Stimulated activated CD4-positive, alpha-beta T cell treated with anti-CD3 and anti-CD28 coated beads, Interleukin-1b, Interleukin-23, amount 100 ng/mL, for 1 hour (primary cell): Measurements from ENCODE around the gene MPC1.
"Not testable (repeated sequence)": the region's sequence is repeated elsewhere in the genome, so short reads cannot be mapped to it uniquely, and the experiment has no call there.

ENCODE experiments used
- DNase-seq, 2 donors: peaks; one replicate each; pipeline ENCODE4 v3.0.0-alpha.2; 2020; ENCODE audit warnings: low read depth in 2 of 2

MPC1 gene

GRCh38 chr6:166406197-166406596 is 23.5 kb upstream of the MPC1 start:
- no peak for DNase-seq

DNA sequence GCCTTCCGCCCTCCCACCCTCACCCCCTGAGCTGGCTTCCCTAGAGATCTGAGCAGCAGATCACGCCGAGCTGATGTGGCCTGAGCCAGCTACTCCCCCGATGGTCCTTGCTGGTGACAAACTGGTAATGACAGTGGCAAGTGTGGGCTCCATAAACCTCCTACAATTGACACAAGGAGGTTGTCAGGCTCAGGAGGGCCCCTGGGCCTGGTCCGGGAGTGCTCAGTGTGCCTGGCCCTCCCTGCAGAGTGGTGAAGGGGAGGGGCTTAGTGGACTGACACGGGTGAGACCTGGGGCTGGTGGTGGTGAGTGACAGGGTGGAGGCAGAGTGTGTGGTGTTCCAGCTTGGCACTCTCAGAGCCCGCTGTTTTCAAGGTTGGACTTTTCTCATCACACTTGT is 22.6 kb upstream of the MPC1 start:
- DNase-seq: no peak

- no peak for DNase-seq
Observed at GRCh38 chr6:166402582-166403277, 20.0 kb upstream of the MPC1 start.

DNA sequence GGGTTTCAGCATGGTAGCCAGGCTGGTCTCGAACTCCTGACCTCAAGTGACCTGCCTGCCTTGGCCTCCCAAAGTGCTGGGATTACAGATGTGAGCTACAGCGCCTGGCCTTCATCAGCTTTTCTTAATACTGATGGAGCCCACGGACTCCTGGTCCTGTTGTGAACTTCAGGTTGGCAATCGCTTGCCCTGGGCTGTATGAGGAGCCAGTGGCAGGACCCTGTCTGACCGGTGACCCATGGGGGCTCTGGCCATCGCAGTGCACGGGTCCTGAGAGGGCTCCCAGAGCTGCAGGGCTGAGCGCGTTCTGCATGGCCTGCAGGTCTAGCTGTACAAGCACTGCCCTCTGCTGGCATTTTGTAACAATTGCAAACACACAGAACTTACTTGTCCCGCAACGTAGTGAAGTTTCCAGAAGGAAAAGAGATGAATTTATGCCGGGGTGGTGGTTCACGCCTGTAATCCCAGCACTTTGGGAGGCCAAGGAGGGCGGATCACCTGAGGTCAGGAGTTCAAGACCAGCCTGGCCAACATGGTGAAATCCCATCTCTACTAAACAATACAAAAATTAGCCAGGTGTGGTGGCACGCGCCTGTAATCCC is 18.0 kb upstream of the MPC1 start:
- not testable (repeated sequence) for DNase-seq

GRCh38 chr6:166400181-166400580 is 17.4 kb upstream of the MPC1 start:
- DNase-seq: no peak

DNA sequence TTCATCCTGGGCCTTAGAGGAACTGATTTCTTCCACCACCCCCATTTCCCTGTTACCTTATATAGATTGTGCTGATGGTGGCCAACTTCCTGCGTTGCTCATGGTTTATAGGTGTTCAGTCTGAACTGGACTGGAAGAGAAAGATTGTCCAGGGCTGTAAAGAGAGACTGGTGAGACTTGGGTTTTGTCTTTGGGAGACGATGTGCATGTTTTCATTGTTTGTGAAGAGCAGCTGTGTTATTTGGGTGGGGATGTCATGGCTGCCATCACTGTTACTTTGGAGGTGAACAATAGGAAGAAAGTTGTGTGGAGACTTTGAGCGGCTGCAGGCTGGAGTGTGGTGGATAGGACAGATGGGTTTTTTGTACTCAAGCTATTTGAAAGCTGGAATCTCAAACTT is 15.6 kb upstream of the MPC1 start:
- no peak for DNase-seq

GRCh38 chr6:166397849-166398248 is 15.1 kb upstream of the MPC1 start:
- no peak for DNase-seq

GRCh38 chr6:166395778-166396177 is 13.0 kb upstream of the MPC1 start:
- DNase-seq: no peak

- no peak for DNase-seq
Observed at GRCh38 chr6:166395351-166395750, 12.6 kb upstream of the MPC1 start.

DNA sequence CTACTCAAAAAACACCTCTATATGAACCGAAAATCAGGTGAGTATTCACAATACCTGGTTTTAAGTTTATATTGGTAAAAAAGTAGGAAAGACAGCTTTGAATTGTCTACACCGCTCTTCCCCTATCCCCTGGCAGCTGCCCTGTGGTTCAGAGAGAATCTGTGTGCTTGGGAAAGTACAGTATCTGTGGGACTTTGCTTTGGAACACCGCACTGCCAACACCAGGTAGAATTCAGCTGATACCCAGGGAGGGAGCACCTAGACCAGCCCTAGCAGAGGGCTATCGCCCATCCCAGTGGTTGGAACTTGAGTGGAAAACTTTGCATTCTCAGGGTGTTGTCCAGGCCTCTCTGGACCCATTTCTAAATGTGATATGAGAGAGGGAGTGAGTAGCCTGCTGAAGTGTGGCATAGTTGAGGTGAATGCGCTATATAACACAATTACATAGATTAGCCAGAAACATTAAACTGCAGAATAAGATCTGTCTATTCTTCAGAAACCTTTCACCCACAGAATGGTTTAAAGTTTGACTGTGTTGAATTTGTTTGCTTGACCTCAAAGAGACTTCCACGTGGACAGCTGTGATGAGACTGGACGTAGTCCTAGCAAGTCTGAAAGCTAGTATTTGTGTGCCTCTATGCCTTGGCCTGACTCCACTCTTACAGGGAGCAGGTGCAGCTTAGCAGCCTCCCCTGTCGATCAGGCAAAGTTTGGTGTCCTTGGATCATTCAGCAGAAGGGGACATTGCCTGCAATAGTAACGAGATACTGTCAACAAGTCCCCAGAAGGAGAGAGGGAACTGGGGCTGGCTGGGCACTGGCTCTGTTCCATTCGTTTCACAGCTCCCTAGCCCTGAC is 11.5 kb upstream of the MPC1 start:
- no peak for DNase-seq

DNA sequence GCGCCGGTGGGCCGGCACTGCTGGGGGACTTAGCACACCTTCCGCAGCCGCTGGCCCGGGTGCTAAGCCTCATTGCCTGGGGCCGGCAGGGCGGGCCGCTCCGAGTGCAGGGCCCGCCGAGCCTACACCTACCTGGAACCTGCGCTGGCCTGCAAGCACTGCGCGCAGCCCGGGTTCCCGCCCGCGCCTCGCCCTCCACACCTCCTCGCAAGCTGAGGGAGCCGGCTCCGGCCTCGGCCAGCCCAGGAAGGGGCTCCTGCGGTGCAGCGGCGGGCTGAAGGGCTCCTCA is 10.7 kb upstream of the MPC1 start:
- no peak for DNase-seq

GRCh38 chr6:166392755-166393534 is 10.2 kb upstream of the MPC1 start:
- DNase-seq: not testable (repeated sequence)

DNA sequence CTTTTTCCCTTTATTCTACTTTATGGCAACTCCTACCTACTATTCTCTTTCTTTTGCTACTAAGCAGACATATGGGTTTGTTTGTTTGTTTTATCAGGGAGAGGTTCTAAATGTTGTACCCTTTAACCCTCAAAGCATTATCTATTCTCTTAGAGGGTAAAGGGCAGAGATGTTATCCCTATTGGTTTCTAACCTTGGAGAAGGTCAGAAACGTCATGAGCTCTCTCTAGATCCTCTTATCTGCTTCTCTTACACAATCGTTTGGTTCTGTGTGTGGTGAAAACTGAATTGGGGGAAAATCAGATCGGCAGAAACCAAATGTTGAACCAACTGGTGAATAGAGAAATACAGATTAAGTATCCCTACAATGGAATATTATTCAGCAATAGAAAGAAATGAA is 6.4 kb upstream of the MPC1 start:
- no peak for DNase-seq

GRCh38 chr6:166388290-166389004 is 5.7 kb upstream of the MPC1 start:
- no peak for DNase-seq

DNA sequence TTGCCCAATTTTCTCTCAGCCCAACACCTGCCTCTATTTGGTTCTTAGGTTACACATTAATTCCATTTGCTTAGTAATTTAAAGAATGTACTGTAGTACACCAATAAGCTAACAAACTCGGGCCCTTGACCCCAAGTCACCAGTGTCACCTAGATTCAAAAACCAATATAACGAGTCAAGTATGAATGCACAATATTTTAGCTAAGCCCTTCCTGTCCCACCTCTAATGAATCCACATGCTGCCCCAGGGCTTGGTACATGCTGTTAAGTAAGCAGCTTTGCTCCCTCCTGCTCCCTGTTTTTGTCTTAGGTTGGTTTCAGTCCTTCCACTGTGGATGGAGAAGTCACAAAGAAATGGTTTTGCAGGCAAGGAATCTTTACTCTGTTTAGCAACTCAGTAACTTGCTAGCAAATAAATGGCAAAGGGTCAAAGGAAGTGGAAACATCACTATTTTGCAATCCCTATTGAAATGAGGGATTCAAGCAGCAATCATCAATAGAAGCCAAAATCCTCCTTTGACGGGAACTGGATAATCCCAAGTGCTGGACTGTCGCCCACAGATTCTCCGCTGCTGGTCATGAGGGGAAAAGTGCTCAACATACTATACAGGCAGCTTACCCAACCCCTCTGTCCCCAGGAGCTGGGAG is 5.0 kb upstream of the MPC1 start:
- DNase-seq: no peak

DNA sequence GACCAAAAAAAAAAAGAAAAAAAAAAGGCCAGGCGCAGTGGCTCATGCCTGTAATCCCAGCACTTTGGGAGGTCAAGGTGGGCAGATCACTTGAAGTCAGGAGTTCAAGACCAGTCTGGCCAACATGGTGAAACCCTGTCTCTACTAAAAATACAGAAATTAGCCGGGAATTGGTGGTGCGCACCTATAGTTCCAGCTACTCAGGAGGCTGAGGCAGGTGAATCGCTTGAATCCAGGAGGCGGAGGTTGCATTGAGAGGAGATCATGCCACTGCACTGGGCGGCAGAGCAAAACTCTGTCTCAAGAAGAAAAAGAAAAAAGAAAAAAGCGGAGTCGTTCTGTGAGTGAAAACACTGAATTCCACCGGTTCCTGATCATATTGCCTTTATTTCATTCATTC is 4.4 kb upstream of the MPC1 start:
- not testable (repeated sequence) for DNase-seq

DNA sequence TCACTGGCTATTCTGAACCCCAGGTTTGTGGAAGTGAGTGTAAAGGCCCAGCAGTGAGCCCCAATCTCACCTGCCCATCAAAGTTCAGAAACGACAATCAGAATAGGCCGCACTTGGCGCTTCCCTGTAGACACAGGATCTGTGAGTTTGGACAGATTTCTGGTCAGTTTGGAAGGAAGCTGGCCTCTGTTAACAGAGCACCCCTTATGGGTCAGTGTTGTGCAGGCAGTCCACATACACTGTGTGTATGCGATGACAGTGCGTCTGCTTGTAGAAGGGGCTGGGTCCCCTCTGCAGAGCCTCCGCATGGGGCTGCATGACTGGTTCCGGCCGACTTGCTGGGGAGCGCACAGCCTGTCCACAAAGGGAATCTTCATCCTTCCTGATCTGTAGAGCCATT is 3.4 kb upstream of the MPC1 start:
- no peak for DNase-seq

- DNase-seq: not testable (repeated sequence)
Observed at GRCh38 chr6:166383802-166384363, 1.1 kb upstream of the MPC1 start.

DNA sequence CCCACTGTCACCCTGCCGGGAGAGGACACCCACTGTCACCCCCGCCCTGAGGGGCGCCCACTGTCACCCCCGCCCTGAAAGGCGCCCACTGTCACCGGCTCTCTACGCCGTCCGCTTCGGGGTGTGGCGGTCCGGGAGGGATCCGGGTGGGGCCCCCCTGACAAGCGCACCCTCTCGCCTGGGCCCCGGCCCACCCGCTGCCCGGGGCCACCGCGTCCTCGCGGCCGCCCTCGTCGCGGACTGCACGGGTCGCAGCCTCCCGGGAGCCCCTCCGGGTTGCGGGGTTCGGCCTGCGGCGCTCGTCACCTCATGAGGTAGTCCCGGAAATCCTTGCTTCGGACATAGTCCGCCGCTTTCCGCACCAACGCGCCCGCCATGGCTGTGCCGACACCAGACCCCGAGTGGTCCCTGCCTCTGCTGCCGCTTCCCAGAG is 224 bp downstream of the MPC1 start:
- DNase-seq: no peak

DNA sequence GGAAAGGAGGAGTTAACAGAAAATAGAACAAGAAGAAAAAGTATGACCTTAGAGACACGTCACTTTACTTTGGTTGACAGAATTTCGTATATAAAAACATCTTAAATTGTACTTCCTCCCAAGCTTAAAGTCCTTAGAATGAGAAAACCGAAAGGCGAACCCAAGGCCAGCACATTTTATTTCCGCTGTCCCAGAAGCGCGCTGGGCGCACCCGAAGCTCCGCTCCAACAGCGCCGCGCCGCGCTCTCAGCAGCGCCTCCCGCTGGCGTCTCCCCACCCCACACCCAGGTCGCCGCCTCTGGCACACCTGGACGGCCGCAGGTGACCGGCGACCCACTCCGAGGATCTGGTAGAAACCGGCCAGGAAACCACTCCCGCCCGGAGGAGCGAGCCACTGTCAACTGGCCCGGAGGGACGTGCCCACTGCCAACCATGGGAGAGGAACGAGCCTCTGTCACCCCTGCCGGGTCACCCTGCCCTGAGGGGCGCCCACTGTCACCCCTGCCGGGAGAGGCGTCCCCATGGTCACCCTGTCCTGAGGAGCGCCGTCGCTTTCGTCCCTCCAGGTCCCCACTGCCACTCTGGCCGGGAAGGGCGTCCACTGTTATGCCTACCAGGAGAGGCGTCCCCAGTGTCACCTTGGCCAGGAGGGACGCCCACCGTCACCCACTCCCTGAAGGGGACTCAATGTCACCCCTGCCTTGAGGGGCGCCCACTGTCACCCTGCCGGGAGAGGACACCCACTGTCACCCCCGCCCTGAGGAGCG is 824 bp downstream of the MPC1 start:
- DNase-seq: peak; percentile 23 to 42
